Transverse colon (tissue), 3 donors: ENCODE results near the gene NR3C1.

ENCODE experiments used
- POLR2A ChIP-seq: fragments of 450-650 bp; IDR thresholded peaks from one replicate; pipeline ENCODE4 v1.6.1; 2016; ENCODE audit warnings: antibody characterized with exemption, mild to moderate bottlenecking, moderate library complexity
- TF ChIP-seq, protein P1 (sequence below), 5 experiments: fragments of 200-600 bp in 3 of 5; fragments of 450-650 bp in 2 of 5; sonication (generic) in 3 of 5; IDR thresholded peaks; 1 replicate in 2 of 5; 2 replicates in 3 of 5; pipeline ENCODE4 v1.5.1; 2016 to 2017; ENCODE audit warnings: antibody characterized with exemption in 5 of 5, inconsistent platforms in 3 of 5, mild to moderate bottlenecking in 2 of 5, moderate library complexity in 1 of 5

DNA sequence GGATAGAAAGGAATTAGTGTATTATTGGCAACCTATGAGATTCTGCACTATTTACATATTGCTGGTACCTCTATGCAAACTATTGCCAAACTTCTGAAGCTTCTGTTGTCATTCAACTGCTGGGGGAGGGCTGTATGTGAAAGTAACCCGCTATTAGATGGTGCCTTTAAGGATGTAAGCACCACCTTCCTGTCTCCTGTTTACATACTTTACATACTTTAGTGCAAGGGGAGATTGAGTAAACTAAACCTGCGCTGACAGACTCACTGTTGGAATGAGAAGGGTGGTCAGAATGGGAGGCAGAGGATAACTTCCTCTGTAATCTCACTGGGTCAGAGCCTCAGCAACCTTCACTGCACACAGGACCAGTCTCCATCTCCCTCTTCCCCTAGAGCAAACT lies 123.8 kb downstream of the NR3C1 start:
- TF ChIP-seq POLR2A, result no peak
- TF ChIP-seq, protein P1, sequence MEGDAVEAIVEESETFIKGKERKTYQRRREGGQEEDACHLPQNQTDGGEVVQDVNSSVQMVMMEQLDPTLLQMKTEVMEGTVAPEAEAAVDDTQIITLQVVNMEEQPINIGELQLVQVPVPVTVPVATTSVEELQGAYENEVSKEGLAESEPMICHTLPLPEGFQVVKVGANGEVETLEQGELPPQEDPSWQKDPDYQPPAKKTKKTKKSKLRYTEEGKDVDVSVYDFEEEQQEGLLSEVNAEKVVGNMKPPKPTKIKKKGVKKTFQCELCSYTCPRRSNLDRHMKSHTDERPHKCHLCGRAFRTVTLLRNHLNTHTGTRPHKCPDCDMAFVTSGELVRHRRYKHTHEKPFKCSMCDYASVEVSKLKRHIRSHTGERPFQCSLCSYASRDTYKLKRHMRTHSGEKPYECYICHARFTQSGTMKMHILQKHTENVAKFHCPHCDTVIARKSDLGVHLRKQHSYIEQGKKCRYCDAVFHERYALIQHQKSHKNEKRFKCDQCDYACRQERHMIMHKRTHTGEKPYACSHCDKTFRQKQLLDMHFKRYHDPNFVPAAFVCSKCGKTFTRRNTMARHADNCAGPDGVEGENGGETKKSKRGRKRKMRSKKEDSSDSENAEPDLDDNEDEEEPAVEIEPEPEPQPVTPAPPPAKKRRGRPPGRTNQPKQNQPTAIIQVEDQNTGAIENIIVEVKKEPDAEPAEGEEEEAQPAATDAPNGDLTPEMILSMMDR (IDR thresholded peaks at IDR 0.05), result no peak
